Omental fat pad (tissue), 4 donors: ENCODE results near the gene HNRNPF. TPM values are rescaled to one million over a fixed set of nuclear protein-coding genes. Genes with fewer than 3 reads are reported as not detected.

ENCODE experiments used
- ATAC-seq: fragments of 150-250 bp; one replicate; pipeline ENCODE4 v1.9.1; 2016; ENCODE audit warnings: mild to moderate bottlenecking, moderate library complexity; ENCODE audit not compliant: low FRiP score
- DNase-seq: peaks from one replicate; pipeline ENCODE4 v3.0.0-alpha.2; 2019; ENCODE audit warnings: low spot score
- total RNA-seq, 4 donors: library from RNA; depleted of rRNA; stranded (reverse); fragments of >200 nt; gene quantifications; one replicate each; pipeline ENCODE4 v1.1.0, GENCODE V29; 2016
- TF ChIP-seq, protein P1 (sequence below), 3 donors: fragments of 450-650 bp; IDR thresholded peaks; one replicate each; pipeline ENCODE4 v1.5.1; 2016 to 2017; ENCODE audit warnings: antibody characterized with exemption in 3 of 3, mild to moderate bottlenecking in 3 of 3, moderate library complexity in 2 of 3

The HNRNPF gene
- total RNA-seq, 4 donors from 2014 or later: 140 to 345 (median 164) TPM

DNA sequence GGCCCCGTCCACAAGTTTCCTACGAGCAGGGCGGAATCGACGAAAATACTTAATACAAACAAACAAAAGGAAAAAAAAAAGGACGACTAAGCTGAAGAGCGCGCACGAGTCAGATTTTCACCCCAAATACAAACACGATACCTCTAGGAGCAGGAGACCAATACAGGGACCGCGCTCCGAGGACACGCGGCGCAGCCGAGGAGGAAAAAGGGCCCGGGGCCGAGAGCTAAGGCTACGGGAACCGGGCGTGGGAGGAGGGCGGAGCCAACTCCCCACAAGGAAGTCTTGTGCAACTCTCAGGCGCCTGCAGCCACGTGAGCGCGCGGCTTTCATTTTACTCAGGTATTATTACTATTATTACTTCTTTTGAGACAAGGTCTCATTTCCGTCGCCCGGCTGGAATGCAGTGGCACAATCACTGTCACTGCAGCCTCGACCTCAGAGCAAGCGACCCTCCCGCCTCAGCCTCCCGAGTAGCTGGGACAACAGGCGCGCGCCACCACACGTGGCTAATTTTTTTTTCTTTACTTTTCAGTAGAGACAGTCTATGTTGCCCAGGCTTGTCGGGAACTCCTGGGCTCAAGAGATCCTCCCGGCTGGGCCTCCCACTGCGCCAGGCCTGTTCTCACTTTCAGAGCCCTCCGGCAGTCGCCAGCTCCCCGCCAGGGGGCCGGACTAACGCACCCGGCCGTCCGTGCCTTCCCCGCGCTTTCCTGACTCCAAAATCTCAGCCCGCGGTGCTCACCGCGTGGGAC lies 1.2 kb downstream of the HNRNPF start:
- ATAC-seq: peak; percentile 63
- peak; percentile 83 for DNase-seq
- TF ChIP-seq, protein P1, sequence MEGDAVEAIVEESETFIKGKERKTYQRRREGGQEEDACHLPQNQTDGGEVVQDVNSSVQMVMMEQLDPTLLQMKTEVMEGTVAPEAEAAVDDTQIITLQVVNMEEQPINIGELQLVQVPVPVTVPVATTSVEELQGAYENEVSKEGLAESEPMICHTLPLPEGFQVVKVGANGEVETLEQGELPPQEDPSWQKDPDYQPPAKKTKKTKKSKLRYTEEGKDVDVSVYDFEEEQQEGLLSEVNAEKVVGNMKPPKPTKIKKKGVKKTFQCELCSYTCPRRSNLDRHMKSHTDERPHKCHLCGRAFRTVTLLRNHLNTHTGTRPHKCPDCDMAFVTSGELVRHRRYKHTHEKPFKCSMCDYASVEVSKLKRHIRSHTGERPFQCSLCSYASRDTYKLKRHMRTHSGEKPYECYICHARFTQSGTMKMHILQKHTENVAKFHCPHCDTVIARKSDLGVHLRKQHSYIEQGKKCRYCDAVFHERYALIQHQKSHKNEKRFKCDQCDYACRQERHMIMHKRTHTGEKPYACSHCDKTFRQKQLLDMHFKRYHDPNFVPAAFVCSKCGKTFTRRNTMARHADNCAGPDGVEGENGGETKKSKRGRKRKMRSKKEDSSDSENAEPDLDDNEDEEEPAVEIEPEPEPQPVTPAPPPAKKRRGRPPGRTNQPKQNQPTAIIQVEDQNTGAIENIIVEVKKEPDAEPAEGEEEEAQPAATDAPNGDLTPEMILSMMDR (IDR thresholded peaks at IDR 0.05): peak in 1 of 3 donors; percentile 45

DNA sequence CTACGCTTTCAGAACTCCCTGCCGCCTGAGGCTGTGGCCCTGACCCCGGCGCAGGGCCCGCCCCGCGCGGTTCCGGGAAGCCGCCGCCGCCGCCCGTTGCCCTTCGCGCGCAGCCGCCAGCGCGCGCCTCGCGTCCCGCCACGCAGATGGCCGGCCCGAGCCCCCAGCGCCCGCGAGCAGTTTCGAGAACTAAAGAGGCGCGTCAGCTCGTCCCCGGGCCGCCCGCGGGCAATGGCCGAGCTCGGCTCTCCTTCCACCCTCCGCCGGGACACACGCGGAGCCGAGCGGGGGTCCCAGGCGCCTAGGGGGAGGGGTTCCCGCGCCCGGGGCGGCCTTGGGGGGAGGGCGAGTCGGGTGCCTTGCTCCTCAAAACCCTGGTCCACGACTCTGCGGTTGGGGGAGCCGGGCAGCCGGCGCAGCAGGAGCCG lies 1.8 kb downstream of the HNRNPF start:
- TF ChIP-seq, protein P1 (IDR thresholded peaks at IDR 0.05): no peak
- ATAC-seq (no peak), DNase-seq (no peak)

DNA sequence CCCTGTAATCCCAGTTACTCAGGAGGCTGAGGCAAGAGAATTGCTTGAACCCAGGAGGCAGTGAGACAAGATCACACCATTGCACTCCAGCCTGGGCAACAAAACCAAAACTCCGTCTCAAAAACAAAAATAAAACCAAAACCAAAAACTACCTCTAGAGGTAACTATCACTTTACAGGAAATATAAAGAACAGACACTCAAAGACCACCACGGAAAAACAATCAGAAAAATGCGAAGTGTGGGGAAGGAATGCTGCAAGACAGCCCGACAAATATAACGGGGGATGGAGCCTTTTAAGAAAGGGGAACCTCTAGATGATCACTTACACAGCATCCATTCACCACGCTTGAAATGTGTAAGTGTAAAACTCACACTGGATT lies 4.3 kb downstream of the HNRNPF start:
- ATAC-seq (no peak), DNase-seq (no peak)
- TF ChIP-seq, protein P1 (IDR thresholded peaks at IDR 0.05): no peak

DNA sequence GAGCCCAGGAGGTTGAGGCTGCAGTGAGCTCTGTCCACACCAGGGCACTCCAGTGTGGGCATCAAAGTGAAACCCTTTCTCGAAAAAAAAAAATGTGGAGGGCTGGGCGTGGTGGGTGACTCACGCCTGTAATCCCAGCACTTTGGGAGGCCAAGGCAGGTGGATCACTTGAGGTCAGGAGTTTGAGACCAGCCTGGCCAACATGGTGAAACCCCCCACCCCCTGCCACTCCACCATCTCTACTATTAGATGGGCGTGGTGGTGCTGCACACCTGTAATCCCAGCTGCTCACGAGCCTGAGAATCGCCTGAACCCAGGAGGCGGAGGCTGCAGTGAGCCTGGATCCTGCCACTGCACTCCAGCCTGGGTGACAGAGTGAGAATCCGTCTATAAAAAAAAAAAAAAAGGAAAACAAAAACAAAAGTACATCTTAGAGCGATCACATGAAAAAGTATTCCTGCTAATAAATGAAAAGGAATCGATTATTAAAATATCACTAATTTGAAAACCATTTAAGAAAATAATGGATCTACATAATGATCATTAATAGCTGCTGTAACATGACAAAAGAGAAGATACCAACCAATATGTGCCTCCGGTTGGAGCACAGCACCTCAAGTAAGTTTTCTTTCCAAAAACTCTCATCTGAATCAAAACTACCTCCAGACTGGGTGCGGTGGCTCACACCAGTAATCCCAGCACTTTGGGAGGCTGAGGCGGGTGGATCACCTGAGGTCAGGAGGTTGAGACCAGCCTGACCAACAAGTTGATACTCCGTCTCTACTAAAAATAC lies 4.9 kb downstream of the HNRNPF start:
- TF ChIP-seq, protein P1 (IDR thresholded peaks at IDR 0.05): no peak
- ATAC-seq: no peak
- no peak for DNase-seq

DNA sequence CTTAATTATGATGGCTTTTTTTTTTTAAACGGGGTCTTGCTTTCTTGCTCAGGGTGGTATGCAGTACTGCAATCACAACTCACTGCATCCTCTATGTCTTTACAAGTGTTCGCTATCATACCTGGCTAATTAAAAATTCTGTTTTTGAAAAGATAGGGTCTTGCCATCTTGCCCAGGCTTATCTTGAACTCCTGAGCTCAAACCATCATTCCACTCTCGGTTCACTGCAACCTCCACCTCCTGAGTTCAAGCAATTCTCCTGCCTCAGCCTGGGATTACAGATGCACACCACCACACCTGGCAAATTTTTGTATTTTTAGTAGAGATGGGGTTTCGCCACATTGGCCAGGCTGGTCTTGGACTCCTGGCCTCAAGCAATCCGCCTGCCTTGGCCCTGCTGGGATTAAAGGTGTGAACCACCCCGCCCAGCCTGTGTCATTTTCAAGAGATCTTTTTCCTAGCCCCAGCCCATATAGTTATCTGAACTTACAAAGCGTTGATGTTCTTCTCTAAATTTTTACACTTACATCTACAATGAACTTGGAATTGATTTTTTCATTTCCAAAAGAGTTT lies 6.0 kb downstream of the HNRNPF start:
- ATAC-seq: no peak
- DNase-seq: no peak
- TF ChIP-seq, protein P1 (IDR thresholded peaks at IDR 0.05): no peak

DNA sequence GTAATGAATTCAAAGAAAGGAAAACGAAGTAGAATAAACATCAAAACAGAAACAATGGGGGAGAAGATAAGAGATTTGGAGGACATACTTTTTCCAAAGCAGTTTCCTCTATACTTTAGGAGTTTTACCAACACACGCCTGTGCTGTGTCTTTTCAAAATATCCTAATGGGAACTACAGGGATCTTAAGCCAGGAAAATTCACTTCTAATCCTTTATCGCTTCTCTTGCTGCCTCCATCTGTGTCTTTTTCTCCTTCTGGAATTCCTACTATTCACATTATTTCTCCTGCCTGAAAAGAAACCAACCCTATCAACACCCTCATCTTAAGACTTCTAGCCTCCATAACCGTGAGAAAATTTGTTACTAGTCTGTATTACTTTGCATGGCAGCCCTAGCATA lies 6.8 kb downstream of the HNRNPF start:
- TF ChIP-seq, protein P1 (IDR thresholded peaks at IDR 0.05): no peak
- DNase-seq: no peak
- no peak for ATAC-seq
